SW480 (cell line): ENCODE measurements around the gene PAX8.

ENCODE experiments used
- DNase-seq: peaks from one replicate; pipeline ENCODE4 v3.0.0-alpha.2; 2016; ENCODE audit warnings: low spot score

PAX8 gene

GRCh38 chr2:113236367-113237159, 42.2 kb downstream of the PAX8 start:
- peak; percentile 54 for DNase-seq

GRCh38 chr2:113235347-113236226, 43.1 kb downstream of the PAX8 start:
- peak; percentile 98 for DNase-seq

GRCh38 chr2:113234721-113235346, 43.9 kb downstream of the PAX8 start:
- no peak for DNase-seq

- DNase-seq = peak; percentile 61
Measured at GRCh38 chr2:113233593-113234550, 44.8 kb downstream of the PAX8 start.

GRCh38 chr2:113232740-113233139, 46.0 kb downstream of the PAX8 start:
- no peak for DNase-seq

GRCh38 chr2:113232123-113232522, 46.6 kb downstream of the PAX8 start:
- no peak for DNase-seq

- no peak for DNase-seq
Measured at GRCh38 chr2:113231064-113231463, 47.7 kb downstream of the PAX8 start.

GRCh38 chr2:113230531-113230930, 48.2 kb downstream of the PAX8 start:
- DNase-seq = no peak

GRCh38 chr2:113229795-113230194, 48.9 kb downstream of the PAX8 start:
- no peak for DNase-seq

GRCh38 chr2:113228991-113229716, 49.6 kb downstream of the PAX8 start:
- no peak for DNase-seq

GRCh38 chr2:113228351-113228750, 50.4 kb downstream of the PAX8 start:
- no peak for DNase-seq

- DNase-seq = no peak
Measured at GRCh38 chr2:113227698-113228097, 51.0 kb downstream of the PAX8 start.

GRCh38 chr2:113227290-113227689, 51.4 kb downstream of the PAX8 start:
- no peak for DNase-seq

GRCh38 chr2:113226462-113226861, 52.3 kb downstream of the PAX8 start:
- DNase-seq = no peak

GRCh38 chr2:113225263-113226259, 53.2 kb downstream of the PAX8 start:
- DNase-seq = peak; percentile 62

GRCh38 chr2:113224647-113225236, 54.0 kb downstream of the PAX8 start:
- no peak for DNase-seq

- DNase-seq = no peak
Measured at GRCh38 chr2:113223813-113224212, 54.9 kb downstream of the PAX8 start.

GRCh38 chr2:113221846-113222245, 56.9 kb downstream of the PAX8 start:
- DNase-seq = no peak
